Measurements from ENCODE around the gene AIFM2.
"Not testable (repeated sequence)": the region's sequence is repeated elsewhere in the genome, so short reads cannot be mapped to it uniquely, and the experiment has no call there.

AIFM2 gene

DNA sequence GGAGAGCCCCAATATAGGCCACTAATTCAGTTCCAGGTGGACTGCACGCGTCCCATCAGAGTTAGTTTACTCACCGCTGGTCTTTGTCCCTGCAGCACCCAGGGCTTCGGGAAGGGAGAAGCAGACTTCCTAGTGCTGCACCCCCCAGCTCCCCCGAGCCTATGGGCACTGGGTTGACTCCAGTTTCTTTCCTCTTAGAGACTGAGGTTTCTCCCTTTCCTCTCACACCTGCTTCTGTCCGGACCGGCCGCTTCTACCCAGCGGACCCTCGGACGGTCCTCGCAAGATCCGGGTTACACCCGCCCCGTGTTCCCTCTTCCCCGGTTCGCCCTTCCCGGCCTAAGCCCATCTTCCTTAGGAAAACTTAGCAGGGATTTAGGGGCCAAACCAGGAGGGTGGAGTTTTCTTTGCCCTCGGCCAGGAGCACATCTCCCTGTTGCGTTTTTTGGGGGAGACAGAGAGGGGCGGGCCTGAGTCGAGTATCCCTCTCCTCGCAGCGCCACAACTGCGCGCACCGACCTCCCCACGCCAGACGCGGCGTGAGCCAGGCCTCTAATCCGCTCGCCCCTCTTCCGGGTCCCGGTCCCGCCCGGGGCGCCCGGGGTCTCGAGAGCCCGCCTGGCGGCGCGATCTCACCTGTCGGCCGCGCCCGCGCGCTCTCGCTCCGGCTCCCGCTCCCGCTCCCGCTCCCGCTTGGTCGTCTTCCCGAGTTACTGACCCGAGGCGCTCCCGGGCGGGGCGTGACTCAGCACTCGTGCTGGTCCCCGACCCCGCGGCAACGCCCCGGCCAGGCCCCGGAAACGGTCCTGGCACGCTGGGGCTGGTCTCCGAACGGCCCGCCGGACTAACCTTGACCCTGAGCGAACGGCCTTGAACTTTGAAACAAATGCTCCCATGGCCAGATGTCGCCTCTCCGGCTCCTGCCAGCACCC lies at the start of gene AIFM2:
TSS of gene AIFM2 (minus strand) at position 728 of the 932 bp plus-strand sequence. CDS start 8,741 bp downstream, outside the sequence.
- DNase-seq (ENCODE audit: low spot score), result peak; percentile 38

- not testable (repeated sequence) for DNase-seq (ENCODE audit: low spot score)
Observed at GRCh38 chr10:70179209-70179608, 46.6 kb upstream of the AIFM2 start.

DNA sequence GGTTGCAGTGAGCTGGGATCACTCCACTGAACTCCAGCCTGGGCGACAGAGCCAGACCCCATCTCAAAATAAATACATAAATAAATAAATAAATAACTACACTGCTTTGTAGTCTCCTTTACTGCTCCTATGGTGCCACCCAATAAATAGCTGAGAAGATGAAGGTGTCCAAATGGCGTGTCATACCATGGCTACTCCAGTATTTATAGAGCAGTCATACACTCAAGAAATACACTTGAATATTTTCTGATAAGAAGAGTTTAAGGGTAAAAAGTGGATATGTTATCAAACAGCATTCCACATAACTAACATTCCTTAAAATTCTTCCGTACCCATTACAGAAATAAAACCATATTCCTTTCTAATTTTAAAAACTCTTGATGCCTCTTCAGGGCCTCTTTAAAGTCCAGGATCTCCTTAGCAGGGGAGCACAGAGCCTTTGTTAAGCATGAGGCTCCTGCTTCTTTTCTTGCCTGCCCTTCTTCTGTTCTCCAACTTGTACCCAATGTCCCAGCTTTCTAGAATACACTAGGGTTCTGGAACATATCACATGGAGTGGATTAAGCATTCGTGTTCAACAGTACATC lies 45.6 kb upstream of the AIFM2 start:
- DNase-seq (ENCODE audit: low spot score), result no peak

- DNase-seq (ENCODE audit: low spot score), result no peak
Observed at GRCh38 chr10:70176441-70176840, 43.8 kb upstream of the AIFM2 start.

DNA sequence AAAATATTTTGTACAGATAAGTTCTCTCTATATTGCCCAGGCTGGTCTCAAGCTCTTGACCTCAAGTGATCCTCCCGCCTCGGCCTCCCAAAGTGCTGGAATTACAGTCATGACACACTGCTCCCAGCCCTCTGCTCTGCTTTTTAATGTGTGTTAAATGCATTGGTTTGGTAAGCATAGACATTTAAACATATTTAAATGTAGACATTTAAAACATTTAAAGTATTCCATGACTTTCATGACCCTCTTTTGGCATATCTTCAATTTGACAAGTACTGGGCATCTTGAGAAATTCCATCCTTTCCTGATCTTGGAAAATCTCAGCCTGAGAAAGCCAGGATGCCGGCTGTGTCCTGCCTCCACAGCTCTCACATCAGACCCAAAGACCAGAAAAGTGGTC lies 42.9 kb upstream of the AIFM2 start:
- no peak for DNase-seq (ENCODE audit: low spot score)

GRCh38 chr10:70174058-70174741 lies 41.6 kb upstream of the AIFM2 start:
- DNase-seq (ENCODE audit: low spot score), result peak; percentile 33

GRCh38 chr10:70169649-70170364 lies 37.2 kb upstream of the AIFM2 start:
- no peak for DNase-seq (ENCODE audit: low spot score)

DNA sequence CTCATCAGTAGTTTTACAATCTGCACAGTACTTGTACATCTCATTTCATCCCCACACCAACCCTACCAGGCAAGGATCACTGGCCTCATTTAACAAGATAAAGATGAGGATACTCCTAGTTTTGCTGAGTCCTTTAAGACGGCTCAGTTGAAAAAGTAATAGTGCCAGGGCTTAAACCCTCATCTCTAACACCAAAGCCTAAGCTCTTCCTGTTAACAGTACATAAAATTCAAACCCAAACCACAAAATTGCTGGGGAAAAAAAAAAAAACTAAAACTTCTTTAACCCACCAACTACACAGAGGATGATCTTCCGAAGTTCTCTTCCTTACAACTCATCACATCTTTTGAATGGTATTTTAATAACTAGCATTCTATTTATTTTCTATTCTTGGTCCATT lies 36.4 kb upstream of the AIFM2 start:
- DNase-seq (ENCODE audit: low spot score), result no peak

DNA sequence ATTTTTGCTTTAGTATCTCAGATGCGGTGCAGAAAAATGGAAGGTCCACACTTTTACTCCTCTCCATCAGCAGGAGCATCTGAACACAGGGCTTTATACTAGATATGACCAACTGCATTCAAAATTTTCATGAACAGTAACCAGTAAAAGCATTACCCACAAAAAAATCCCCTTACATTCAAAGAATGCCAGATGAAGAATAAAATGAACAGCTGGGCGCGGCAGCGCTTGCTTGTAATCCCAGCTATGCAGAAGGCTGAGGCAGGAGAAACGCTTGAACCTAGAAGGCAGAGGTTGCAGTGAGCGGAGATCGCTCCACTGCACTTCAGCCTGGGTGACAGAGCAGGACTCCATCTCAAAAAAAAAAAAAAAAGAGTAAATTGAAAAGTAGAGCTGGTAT lies 34.6 kb upstream of the AIFM2 start:
- DNase-seq (ENCODE audit: low spot score), result no peak

DNA sequence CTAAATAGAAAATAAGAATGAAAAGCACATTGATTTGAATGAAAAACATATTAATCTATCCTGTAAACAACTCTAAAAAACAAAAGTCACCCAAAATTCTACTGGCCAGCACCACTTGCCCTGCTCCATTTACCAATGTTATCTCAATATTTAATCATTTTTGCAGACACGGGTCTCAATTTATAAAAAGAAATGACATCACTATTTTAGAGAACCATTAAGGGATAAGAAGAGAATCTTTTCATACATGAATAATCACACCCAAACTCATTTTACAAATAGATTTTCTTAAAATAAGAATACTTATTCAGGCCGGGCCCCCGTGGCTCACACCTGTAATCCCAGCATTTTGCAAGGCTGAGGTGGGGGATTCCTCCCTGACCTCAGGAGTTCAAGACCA lies 33.8 kb upstream of the AIFM2 start:
- no peak for DNase-seq (ENCODE audit: low spot score)

DNA sequence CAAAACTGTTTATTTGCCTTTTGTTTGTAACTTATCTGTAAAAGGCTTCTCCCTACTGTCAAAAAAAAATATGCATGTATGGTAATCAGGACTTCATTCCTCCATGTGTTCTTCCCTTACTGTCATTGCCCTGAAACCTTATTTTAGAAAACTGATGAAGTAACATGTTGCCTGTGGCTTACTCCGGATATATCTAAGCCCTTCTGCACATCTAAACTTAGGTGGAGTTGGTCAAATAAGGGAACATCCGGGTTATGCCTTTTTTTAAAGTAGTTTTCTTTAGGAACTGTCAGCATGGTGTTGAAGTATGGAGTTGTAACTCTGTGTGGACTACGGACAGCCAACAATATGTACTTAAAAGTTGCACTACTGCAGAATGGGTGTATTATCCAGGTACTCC lies 31.5 kb upstream of the AIFM2 start:
- DNase-seq (ENCODE audit: low spot score), result no peak

DNA sequence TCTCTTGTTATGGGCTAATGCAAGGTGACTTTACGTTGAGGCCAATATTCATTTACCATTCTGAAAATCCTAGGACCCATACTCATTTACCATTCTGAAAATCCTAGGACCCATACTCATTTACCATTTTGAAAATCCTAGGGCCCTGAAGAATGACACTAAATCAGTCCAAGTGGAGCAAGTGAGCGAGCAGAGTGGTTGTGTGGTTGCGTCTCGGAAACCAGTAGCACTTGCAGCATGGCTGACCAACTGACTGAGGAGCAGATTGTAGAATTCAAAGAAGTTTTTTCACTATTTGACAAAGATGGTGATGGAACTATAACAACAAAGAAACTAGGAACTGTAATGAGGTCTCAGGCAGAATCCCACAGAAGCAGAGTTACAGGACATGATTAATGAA lies 30.8 kb upstream of the AIFM2 start:
- DNase-seq (ENCODE audit: low spot score), result no peak

DNA sequence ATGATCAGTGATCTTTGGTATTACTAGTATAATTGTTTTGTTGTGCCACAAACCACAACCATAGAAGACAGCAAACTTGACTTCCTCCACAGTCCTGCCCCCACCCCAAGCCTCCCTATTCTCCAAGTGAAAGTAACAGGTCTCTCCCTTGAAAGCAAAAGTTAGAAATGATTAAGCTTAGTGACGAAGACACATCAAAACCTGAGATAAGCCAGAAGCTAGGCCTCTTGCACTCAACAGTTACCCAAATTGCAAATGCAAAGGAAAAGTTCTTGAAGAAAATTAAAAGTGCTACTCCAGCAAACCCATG lies 30.2 kb upstream of the AIFM2 start:
- no peak for DNase-seq (ENCODE audit: low spot score)

GRCh38 chr10:70162151-70162891 lies 29.7 kb upstream of the AIFM2 start:
- DNase-seq (ENCODE audit: low spot score), result no peak

GRCh38 chr10:70160798-70161197 lies 28.2 kb upstream of the AIFM2 start:
- no peak for DNase-seq (ENCODE audit: low spot score)

DNA sequence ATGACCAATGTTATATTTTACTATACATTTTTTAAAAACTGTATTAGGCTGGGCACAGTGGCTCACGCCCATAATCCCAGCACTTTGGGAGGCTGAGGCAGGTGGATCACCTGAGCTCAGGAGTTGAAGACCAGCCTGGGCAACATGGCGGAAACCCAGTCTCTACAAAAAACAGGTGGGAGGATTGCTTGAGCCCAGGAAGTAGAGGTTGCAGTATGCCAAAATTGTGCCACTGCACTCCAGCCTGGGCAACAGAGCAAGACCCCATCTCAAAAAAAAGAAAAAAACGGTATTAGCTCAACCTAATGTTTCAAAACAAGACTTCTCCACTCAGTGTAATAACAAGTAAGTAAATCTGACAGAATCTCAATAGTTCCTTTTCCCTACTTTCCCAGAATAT lies 26.7 kb upstream of the AIFM2 start:
- not testable (repeated sequence) for DNase-seq (ENCODE audit: low spot score)

GRCh38 chr10:70158113-70158512 lies 25.5 kb upstream of the AIFM2 start:
- DNase-seq (ENCODE audit: low spot score), result no peak

DNA sequence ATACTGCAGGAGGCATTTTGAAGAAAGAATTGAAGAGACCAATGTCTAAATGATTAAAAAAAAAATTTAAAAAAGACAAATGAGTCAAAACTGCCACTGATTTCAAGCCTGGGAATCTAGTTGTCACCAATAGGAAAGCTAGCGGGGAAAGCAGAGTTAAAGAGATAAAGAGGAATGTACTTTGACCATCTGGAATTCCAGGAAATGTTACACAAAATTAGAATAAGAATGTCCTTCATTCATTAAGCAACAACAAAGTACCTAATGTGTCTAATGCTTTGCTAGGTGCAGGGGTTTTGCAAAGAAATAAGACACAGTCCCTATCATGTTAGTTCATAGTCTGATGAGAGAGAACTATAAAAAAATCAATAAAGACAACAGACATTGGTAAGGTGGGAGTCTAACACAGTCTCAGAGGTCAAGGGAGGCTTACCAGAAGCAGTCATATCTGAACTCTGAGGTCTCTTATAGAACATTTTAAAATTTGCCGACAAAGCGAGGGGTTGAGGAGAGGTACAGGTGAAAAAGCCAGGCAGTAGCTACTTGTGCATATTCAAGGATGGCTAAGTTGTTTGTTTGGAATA lies 22.7 kb upstream of the AIFM2 start:
- no peak for DNase-seq (ENCODE audit: low spot score)

DNA sequence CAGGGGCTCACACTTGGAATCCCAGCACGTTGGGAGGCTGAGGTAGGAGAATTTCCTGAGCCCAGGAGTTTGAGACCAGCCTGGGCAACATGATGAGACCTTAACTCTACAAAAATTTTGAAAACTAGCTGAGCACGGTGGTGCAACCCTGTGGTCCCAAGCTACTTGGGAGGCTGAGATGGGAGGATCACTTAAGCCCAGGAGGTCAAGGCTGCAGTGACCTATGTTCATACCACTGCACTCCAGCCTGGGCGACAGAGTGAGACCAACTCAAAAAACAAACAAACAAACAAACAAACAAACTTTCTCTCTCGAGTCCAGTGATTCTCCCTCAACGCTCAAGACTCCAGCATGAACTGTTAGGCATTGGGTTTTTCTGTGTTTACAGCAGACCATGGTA lies 15.9 kb upstream of the AIFM2 start:
- DNase-seq (ENCODE audit: low spot score), result no peak

DNA sequence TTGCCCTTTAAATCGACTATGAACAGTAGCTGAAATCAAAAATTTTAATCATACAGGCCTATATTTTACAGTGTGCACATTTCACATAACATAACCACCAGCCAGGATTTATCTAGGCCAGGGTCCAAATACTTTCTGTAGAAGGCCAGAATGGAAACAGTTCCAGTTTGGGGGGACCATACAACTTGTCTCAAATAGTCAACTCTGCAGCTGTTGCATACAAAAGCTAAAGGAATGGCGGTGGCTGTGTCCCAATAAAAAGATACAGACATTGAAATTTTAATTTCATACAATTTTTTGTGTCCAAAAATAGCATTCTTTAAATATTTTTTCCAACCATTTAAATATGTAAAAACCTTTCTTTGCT lies 14.6 kb upstream of the AIFM2 start:
- DNase-seq (ENCODE audit: low spot score), result no peak

DNA sequence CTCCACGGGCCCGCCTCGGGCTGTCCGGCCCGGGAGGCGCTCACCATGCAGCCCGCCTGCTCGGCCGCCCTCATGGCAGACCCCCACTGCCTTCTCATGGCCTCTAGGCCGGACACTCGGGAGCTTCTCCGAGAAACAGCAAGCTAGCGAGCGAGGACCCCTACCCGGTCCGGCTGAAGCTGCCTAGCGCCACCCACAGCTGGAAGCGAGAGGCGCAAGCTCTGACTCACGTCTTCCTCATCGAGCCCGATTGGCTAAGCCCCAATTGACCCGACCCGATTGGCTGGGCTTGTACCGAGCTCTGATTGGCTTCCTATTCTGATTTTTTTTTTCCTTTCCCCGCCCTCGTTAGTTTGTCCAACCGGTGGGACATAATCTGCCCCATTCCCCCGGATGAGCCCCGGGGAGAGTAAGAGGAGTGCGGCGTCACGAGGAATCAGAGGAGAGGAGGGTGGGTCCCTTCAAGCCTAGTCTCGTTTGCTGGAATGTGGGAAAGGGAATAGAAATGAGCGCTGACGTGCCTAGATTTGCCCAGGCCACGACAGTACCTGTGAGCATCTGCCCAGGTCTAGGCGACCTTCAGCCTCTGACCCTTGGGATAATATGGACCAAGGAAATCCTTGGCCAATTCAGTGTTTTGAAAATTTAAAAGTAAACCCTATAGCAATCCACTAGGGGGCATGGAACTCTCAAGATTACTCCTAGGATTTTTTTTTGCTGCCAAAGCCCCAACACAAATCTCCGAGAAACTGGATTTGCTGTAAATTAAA lies 14.0 kb upstream of the AIFM2 start, which contains the start of gene TYSND1:
TSS of gene TYSND1 (minus strand) at position 212 of the 770 bp plus-strand sequence. CDS start at position 98, 114 bp downstream.
- peak; percentile 97 for DNase-seq (ENCODE audit: low spot score)
